IPS DF 4.7 (cell line): ENCODE results near the gene CCNK.

Source experiments
- DNase-seq: peaks from one replicate; pipeline ENCODE4 v3.0.0-alpha.2; 2013; ENCODE audit warnings: low spot score; ENCODE audit errors: extremely low read depth

The CCNK gene

GRCh38 chr14:99551034-99551922 is 70.1 kb downstream of the CCNK start:
- DNase-seq, result no peak

GRCh38 chr14:99552021-99552553 is 70.9 kb downstream of the CCNK start:
- no peak for DNase-seq

GRCh38 chr14:99552572-99553216 is 71.5 kb downstream of the CCNK start:
- no peak for DNase-seq

- DNase-seq, result no peak
These were observed 73.0 kb downstream of the CCNK start for GRCh38 chr14:99554184-99554583.

- DNase-seq, result no peak
These were observed 73.7 kb downstream of the CCNK start for GRCh38 chr14:99554757-99555531.

GRCh38 chr14:99556134-99556791 is 75.1 kb downstream of the CCNK start:
- DNase-seq, result no peak

- no peak for DNase-seq
These were observed 78.2 kb downstream of the CCNK start for GRCh38 chr14:99559286-99559990.

GRCh38 chr14:99560403-99560802 is 79.2 kb downstream of the CCNK start:
- DNase-seq, result no peak

GRCh38 chr14:99560922-99561683 is 79.9 kb downstream of the CCNK start:
- no peak for DNase-seq

GRCh38 chr14:99561864-99562263 is 80.7 kb downstream of the CCNK start:
- no peak for DNase-seq
